ENCODE data around the gene TAS1R3.

- TF ChIP-seq POLR2A (IDR thresholded peaks at IDR 0.05; ENCODE audit: low read length), result no peak
- no peak for TF ChIP-seq GATA1 (IDR thresholded peaks at IDR 0.05; ENCODE audit: low read depth, low read length)
Observed at GRCh38 chr1:1322418-1322817, 8.7 kb upstream of the TAS1R3 start.

Data from erythroblast (primary cell).